Measurements from ENCODE around the gene SLX1A.

GRCh38 chr16:30186782-30187555 is 6.7 kb upstream of the SLX1A start:
- TF ChIP-seq CTCF (IDR thresholded peaks at IDR 0.05) (peak in 5 of 7 experiments; percentile 48 to 74 (median 65)), POLR2A (IDR thresholded peaks at IDR 0.05) (no peak), POLR2AphosphoS5 (IDR thresholded peaks at IDR 0.05) (peak in 1 of 3 donors; percentile 33), EP300 (IDR thresholded peaks at IDR 0.05) (no peak)

Data from stomach (tissue), 4 donors.